Measurements from ENCODE around the gene IFI44. TPM values are rescaled to one million over a fixed set of nuclear protein-coding genes. Genes with fewer than 3 reads are reported as not detected.

The IFI44 gene
- polyA plus RNA-seq, 3 donors, result 23.0 to 48.1 (median 35.5) TPM

DNA sequence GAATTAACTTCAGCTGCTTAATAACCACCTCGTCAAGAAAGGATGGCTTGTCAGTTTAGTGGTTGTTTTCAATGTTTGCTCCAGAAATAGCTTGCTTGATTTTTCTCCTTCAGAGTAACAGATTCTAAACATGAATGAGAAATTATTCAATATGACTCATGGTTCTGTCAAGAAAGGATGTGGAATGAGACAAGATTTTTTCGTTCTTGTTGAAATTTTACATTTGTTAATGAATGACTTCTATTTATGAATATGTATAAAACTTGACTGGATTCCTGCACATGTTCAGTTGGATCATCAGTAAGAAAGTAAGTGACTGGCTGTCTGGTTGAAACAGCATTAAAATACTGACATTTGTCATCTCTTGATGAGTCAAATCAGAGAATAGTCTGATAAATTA lies 38.3 kb downstream of the IFI44 start:
- Mint-ChIP-seq H3K36me3 (no peaks in the 10 kb centered on the region), H3K4me3 (no peak overlapping the region), H3K27me3 (ENCODE audit: low read depth in 3 of 3) (peaks cover 2 to 5% (median 5%) of the 10 kb centered on the region in 3 donors), H3K9me3 (peaks cover 0 to 2% (median 0%) of the 10 kb centered on the region in 7 donors), H3K4me1 (no peaks in the 10 kb centered on the region), H3K27ac (no peak overlapping the region)
- no peak overlapping the region for H3K4me3 ChIP-seq (replicated peaks in 1 of 3; ENCODE audit: low read depth in 2 of 3, low read length in 3 of 3)
- no peaks in the 10 kb centered on the region for H4K20me1 ChIP-seq (ENCODE audit: insufficient read depth, low read length)
- intact Hi-C loops (cut with micrococcal nuclease), result no loop called here
- no peaks in the 10 kb centered on the region for H3K36me3 ChIP-seq (replicated peaks in 1 of 2; ENCODE audit: control insufficient read depth in 1 of 2, insufficient read depth in 2 of 2, low read length in 2 of 2)
- no peaks in the 10 kb centered on the region for H3K9me3 ChIP-seq (replicated peaks in 1 of 2; ENCODE audit: control insufficient read depth in 1 of 2, insufficient read depth in 1 of 2, low read length in 2 of 2)
- no peaks in the 10 kb centered on the region for H3K4me1 ChIP-seq (ENCODE audit: control insufficient read depth in 1 of 2, insufficient read depth in 2 of 2, low read length in 2 of 2)
- no peak overlapping the region for H3K4me2 ChIP-seq (replicated peaks; ENCODE audit: extremely low read depth, low read length, poor library complexity, severe bottlenecking)
- 67% methylated on average over 1 of the region's 2 CpGs for whole genome bisulfite sequencing (ENCODE audit: insufficient coverage)
- no peak for DNase-seq
- no peak for TF ChIP-seq CTCF (IDR thresholded peaks at IDR 0.05)
- H3K79me2 ChIP-seq (ENCODE audit: insufficient read depth, low read length), result no peaks in the 10 kb centered on the region
- no peaks in the 10 kb centered on the region for H3K27me3 ChIP-seq (ENCODE audit: control insufficient read depth in 2 of 2, insufficient read depth in 2 of 2, low read length in 2 of 2)
- H3K27ac ChIP-seq (ENCODE audit: low read depth in 1 of 2, low read length in 2 of 2), result no peak overlapping the region
- H2AFZ ChIP-seq (ENCODE audit: insufficient read depth, low read depth, low read length, poor library complexity, severe bottlenecking), result no peak overlapping the region
- no peak overlapping the region for H3K9ac ChIP-seq (ENCODE audit: insufficient read depth, low read length, poor library complexity, severe bottlenecking)

DNA sequence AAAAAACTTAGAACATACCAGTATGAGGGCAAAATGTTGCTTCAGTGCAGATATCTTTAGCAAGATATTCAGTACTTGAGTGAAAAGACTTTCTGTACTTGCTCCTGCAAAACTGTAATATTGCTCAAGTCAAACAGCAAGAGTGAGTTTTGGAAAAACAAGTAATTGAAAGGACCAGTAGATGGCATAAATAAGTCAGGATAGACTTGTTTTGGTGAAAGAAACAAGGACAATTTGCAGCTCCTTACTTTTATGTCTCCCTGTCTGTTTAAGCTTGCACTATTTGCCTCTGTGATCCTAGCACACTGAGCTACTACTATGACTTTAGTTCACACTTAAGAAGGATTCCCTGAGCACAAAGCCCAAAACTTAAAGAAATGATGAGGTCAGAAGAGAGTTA lies 39.1 kb downstream of the IFI44 start:
- H4K20me1 ChIP-seq (ENCODE audit: insufficient read depth, low read length), result no peaks in the 10 kb centered on the region
- H3K9me3 Mint-ChIP-seq, result peaks cover 0 to 2% (median 0%) of the 10 kb centered on the region in 7 donors
- peaks cover 2 to 5% (median 5%) of the 10 kb centered on the region in 3 donors for H3K27me3 Mint-ChIP-seq (ENCODE audit: low read depth in 3 of 3)

More for the DNA sequence above, 39.1 kb downstream of the IFI44 start:
- Histone ChIP-seq H2AFZ (ENCODE audit: insufficient read depth, low read depth, low read length, poor library complexity, severe bottlenecking) (no peak overlapping the region), H3K27ac (ENCODE audit: low read depth in 1 of 2, low read length in 2 of 2) (no peak overlapping the region), H3K4me3 (replicated peaks in 1 of 3; ENCODE audit: low read depth in 2 of 3, low read length in 3 of 3) (no peak overlapping the region), H3K27me3 (ENCODE audit: control insufficient read depth in 2 of 2, insufficient read depth in 2 of 2, low read length in 2 of 2) (no peaks in the 10 kb centered on the region), H3K4me1 (ENCODE audit: control insufficient read depth in 1 of 2, insufficient read depth in 2 of 2, low read length in 2 of 2) (no peaks in the 10 kb centered on the region), H3K79me2 (ENCODE audit: insufficient read depth, low read length) (no peaks in the 10 kb centered on the region), H3K4me2 (replicated peaks; ENCODE audit: extremely low read depth, low read length, poor library complexity, severe bottlenecking) (no peak overlapping the region), H3K9me3 (replicated peaks in 1 of 2; ENCODE audit: control insufficient read depth in 1 of 2, insufficient read depth in 1 of 2, low read length in 2 of 2) (no peaks in the 10 kb centered on the region), H3K9ac (ENCODE audit: insufficient read depth, low read length, poor library complexity, severe bottlenecking) (no peak overlapping the region), H3K36me3 (replicated peaks in 1 of 2; ENCODE audit: control insufficient read depth in 1 of 2, insufficient read depth in 2 of 2, low read length in 2 of 2) (no peaks in the 10 kb centered on the region)
- Mint-ChIP-seq H3K4me1 (no peaks in the 10 kb centered on the region), H3K36me3 (no peaks in the 10 kb centered on the region), H3K4me3 (no peak overlapping the region), H3K27ac (no peak overlapping the region)
- intact Hi-C loops (cut with micrococcal nuclease), result no loop called here
- TF ChIP-seq CTCF (IDR thresholded peaks at IDR 0.05), result no peak
- DNase-seq, result no peak
